Measurements from ENCODE around the gene ADGRA3. TPM values are rescaled to one million over a fixed set of nuclear protein-coding genes. Genes with fewer than 3 reads are reported as not detected.

ADGRA3 gene
- polyA plus RNA-seq, 4 donors = 10.8 to 52.3 (median 11.9) TPM

GRCh38 chr4:22420291-22420690 is 95.6 kb downstream of the ADGRA3 start:
- H3K27ac ChIP-seq (ENCODE audit: low read depth in 1 of 3, low read length in 2 of 3) = no peak overlapping the region
- 90 to 100% (median 97%) methylated on average over 1 of the region's 1 CpG for WGBS, 3 donors

GRCh38 chr4:22417408-22417807 is 98.5 kb downstream of the ADGRA3 start:
- Histone ChIP-seq H3K9me3 (ENCODE audit: control insufficient read depth in 2 of 2, insufficient read depth in 1 of 2, low read depth in 1 of 2, low read length in 1 of 2) (no peaks in the 10 kb centered on the region), H3K4me3 (ENCODE audit: low read depth in 1 of 3, low read length in 3 of 3) (no peak overlapping the region), H3K27ac (ENCODE audit: low read depth in 1 of 3, low read length in 2 of 3) (no peak overlapping the region), H3K4me1 (ENCODE audit: control insufficient read depth in 3 of 3, insufficient read depth in 2 of 3, low read depth in 1 of 3, low read length in 2 of 3) (no peaks in the 10 kb centered on the region), H3K27me3 (ENCODE audit: control insufficient read depth in 3 of 3, insufficient read depth in 3 of 3, low read length in 3 of 3) (no peaks in the 10 kb centered on the region), H3K36me3 (ENCODE audit: control insufficient read depth in 3 of 3, insufficient read depth in 2 of 3, low read depth in 1 of 3, low read length in 3 of 3) (peaks cover 0 to 15% (median 0%) of the 10 kb centered on the region in 3 donors)
- DNase-seq = no peak
- WGBS, 3 donors = 59 to 76% (median 66%) methylated on average over 4 of the region's 4 CpGs
- no peak for FAIRE-seq

More at GRCh38 chr4:22420291-22420690, 95.6 kb downstream of the ADGRA3 start:
- no peaks in the 10 kb centered on the region for H3K4me1 ChIP-seq (ENCODE audit: control insufficient read depth in 3 of 3, insufficient read depth in 2 of 3, low read depth in 1 of 3, low read length in 2 of 3)
- FAIRE-seq = no peak
- no peaks in the 10 kb centered on the region for H3K27me3 ChIP-seq (ENCODE audit: control insufficient read depth in 3 of 3, insufficient read depth in 3 of 3, low read length in 3 of 3)
- DNase-seq = no peak
- H3K36me3 ChIP-seq (ENCODE audit: control insufficient read depth in 3 of 3, insufficient read depth in 2 of 3, low read depth in 1 of 3, low read length in 3 of 3) = peaks cover 0 to 19% (median 3%) of the 10 kb centered on the region in 3 donors
- no peaks in the 10 kb centered on the region for H3K9me3 ChIP-seq (ENCODE audit: control insufficient read depth in 2 of 2, insufficient read depth in 1 of 2, low read depth in 1 of 2, low read length in 1 of 2)
- no peak overlapping the region for H3K4me3 ChIP-seq (ENCODE audit: low read depth in 1 of 3, low read length in 3 of 3)

- H3K4me1 ChIP-seq (ENCODE audit: control insufficient read depth in 3 of 3, insufficient read depth in 2 of 3, low read depth in 1 of 3, low read length in 2 of 3) = no peaks in the 10 kb centered on the region
- DNase-seq = no peak
- no peaks in the 10 kb centered on the region for H3K9me3 ChIP-seq (ENCODE audit: control insufficient read depth in 2 of 2, insufficient read depth in 1 of 2, low read depth in 1 of 2, low read length in 1 of 2)
- no peak overlapping the region for H3K27ac ChIP-seq (ENCODE audit: low read depth in 1 of 3, low read length in 2 of 3)
- 39 to 57% (median 55%) methylated on average over 3 of the region's 3 CpGs for WGBS, 3 donors
- peaks cover 0 to 13% (median 0%) of the 10 kb centered on the region in 3 donors for H3K36me3 ChIP-seq (ENCODE audit: control insufficient read depth in 3 of 3, insufficient read depth in 2 of 3, low read depth in 1 of 3, low read length in 3 of 3)
- H3K4me3 ChIP-seq (ENCODE audit: low read depth in 1 of 3, low read length in 3 of 3) = no peak overlapping the region
- no peak for FAIRE-seq
- no peaks in the 10 kb centered on the region for H3K27me3 ChIP-seq (ENCODE audit: control insufficient read depth in 3 of 3, insufficient read depth in 3 of 3, low read length in 3 of 3)
These were observed 99.5 kb downstream of the ADGRA3 start for GRCh38 chr4:22416403-22416802.

GRCh38 chr4:22414833-22415232 is 101.0 kb downstream of the ADGRA3 start:
- FAIRE-seq = no peak

DNA sequence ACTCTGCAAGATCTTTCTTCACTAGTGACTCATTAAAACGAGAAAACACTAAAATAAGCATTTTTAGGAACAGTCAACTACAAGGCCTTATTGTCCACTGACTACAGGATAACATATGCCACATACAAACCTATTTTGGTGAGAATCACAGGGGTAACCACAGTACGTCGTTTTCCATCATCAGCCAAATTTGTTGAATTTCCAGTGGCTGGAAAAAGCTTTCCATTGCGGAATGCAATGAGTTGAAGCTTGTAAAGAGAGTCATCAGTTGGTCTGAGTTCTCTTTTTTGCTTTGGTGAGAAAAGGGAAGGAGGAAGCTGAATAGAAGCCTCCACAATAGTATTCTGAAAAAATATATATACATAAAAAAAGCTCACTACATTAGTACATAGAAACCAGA is 102.4 kb downstream of the ADGRA3 start:
- FAIRE-seq = no peak
- Histone ChIP-seq H3K36me3 (ENCODE audit: control insufficient read depth in 3 of 3, insufficient read depth in 2 of 3, low read depth in 1 of 3, low read length in 3 of 3) (peaks cover 0 to 6% (median 0%) of the 10 kb centered on the region in 3 donors), H3K9me3 (ENCODE audit: control insufficient read depth in 2 of 2, insufficient read depth in 1 of 2, low read depth in 1 of 2, low read length in 1 of 2) (no peaks in the 10 kb centered on the region), H3K4me3 (ENCODE audit: low read depth in 1 of 3, low read length in 3 of 3) (no peak overlapping the region), H3K27ac (ENCODE audit: low read depth in 1 of 3, low read length in 2 of 3) (no peak overlapping the region), H3K27me3 (ENCODE audit: control insufficient read depth in 3 of 3, insufficient read depth in 3 of 3, low read length in 3 of 3) (no peaks in the 10 kb centered on the region), H3K4me1 (ENCODE audit: control insufficient read depth in 3 of 3, insufficient read depth in 2 of 3, low read depth in 1 of 3, low read length in 2 of 3) (no peaks in the 10 kb centered on the region)
- no peak for DNase-seq
- WGBS, 3 donors = 77 to 85% (median 84%) methylated on average over 4 of the region's 4 CpGs

More at GRCh38 chr4:22414833-22415232, 101.0 kb downstream of the ADGRA3 start:
- Histone ChIP-seq H3K36me3 (ENCODE audit: control insufficient read depth in 3 of 3, insufficient read depth in 2 of 3, low read depth in 1 of 3, low read length in 3 of 3) (peaks cover 0 to 11% (median 0%) of the 10 kb centered on the region in 3 donors), H3K4me3 (ENCODE audit: low read depth in 1 of 3, low read length in 3 of 3) (no peak overlapping the region), H3K4me1 (ENCODE audit: control insufficient read depth in 3 of 3, insufficient read depth in 2 of 3, low read depth in 1 of 3, low read length in 2 of 3) (no peaks in the 10 kb centered on the region), H3K27ac (ENCODE audit: low read depth in 1 of 3, low read length in 2 of 3) (no peak overlapping the region), H3K9me3 (ENCODE audit: control insufficient read depth in 2 of 2, insufficient read depth in 1 of 2, low read depth in 1 of 2, low read length in 1 of 2) (no peaks in the 10 kb centered on the region), H3K27me3 (ENCODE audit: control insufficient read depth in 3 of 3, insufficient read depth in 3 of 3, low read length in 3 of 3) (no peaks in the 10 kb centered on the region)
- 63 to 69% (median 65%) methylated on average over 2 of the region's 2 CpGs for WGBS, 3 donors
- no peak for DNase-seq

- no peaks in the 10 kb centered on the region for H3K4me1 ChIP-seq (ENCODE audit: control insufficient read depth in 3 of 3, insufficient read depth in 2 of 3, low read depth in 1 of 3, low read length in 2 of 3)
- 81 to 90% (median 84%) methylated on average over 3 of the region's 3 CpGs for WGBS, 3 donors
- FAIRE-seq = no peak
- no peak overlapping the region for H3K27ac ChIP-seq (ENCODE audit: low read depth in 1 of 3, low read length in 2 of 3)
- no peaks in the 10 kb centered on the region for H3K27me3 ChIP-seq (ENCODE audit: control insufficient read depth in 3 of 3, insufficient read depth in 3 of 3, low read length in 3 of 3)
- H3K4me3 ChIP-seq (ENCODE audit: low read depth in 1 of 3, low read length in 3 of 3) = no peak overlapping the region
- peaks cover 0 to 6% (median 0%) of the 10 kb centered on the region in 3 donors for H3K36me3 ChIP-seq (ENCODE audit: control insufficient read depth in 3 of 3, insufficient read depth in 2 of 3, low read depth in 1 of 3, low read length in 3 of 3)
- no peak for DNase-seq
- H3K9me3 ChIP-seq (ENCODE audit: control insufficient read depth in 2 of 2, insufficient read depth in 1 of 2, low read depth in 1 of 2, low read length in 1 of 2) = no peaks in the 10 kb centered on the region
These were observed 103.9 kb downstream of the ADGRA3 start for GRCh38 chr4:22412013-22412412.

DNA sequence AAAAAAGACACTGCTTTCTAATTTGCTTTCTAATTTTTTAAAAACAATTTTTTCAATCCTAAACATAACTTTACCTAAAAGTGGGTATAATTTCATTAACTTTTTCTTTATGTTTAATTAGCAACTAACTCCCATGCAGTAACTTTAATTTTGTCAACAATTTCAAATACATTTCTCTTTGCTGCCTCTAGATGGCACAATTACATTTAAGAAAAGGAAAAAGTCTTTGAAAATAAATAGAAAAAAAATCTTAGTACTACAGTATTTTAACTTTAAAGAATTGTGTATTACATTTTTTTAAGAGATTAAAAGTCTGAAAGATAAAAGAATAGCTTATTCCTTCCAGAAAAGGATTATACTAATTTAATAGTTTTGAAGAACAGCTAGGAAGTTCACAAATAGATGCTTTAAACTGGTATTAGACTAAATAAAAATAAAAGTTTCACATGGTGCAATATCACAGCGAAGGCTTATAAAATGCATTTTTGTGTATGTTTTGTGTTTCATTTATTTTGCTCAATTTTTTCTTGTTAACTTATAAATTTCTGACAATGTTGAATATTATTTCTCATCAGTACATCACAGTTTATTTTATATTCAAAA is 105.1 kb downstream of the ADGRA3 start:
- no peaks in the 10 kb centered on the region for H3K4me1 ChIP-seq (ENCODE audit: control insufficient read depth in 3 of 3, insufficient read depth in 2 of 3, low read depth in 1 of 3, low read length in 2 of 3)
- H3K27ac ChIP-seq (ENCODE audit: low read depth in 1 of 3, low read length in 2 of 3) = no peak overlapping the region
- H3K36me3 ChIP-seq (ENCODE audit: control insufficient read depth in 3 of 3, insufficient read depth in 2 of 3, low read depth in 1 of 3, low read length in 3 of 3) = peaks cover 0 to 6% (median 2%) of the 10 kb centered on the region in 3 donors
- no peak overlapping the region for H3K4me3 ChIP-seq (ENCODE audit: low read depth in 1 of 3, low read length in 3 of 3)
- peak; percentile 9 to 29 for DNase-seq
- 64 to 88% (median 83%) methylated on average over 1 of the region's 1 CpG for WGBS, 3 donors
- H3K27me3 ChIP-seq (ENCODE audit: control insufficient read depth in 3 of 3, insufficient read depth in 3 of 3, low read length in 3 of 3) = no peaks in the 10 kb centered on the region
- no peaks in the 10 kb centered on the region for H3K9me3 ChIP-seq (ENCODE audit: control insufficient read depth in 2 of 2, insufficient read depth in 1 of 2, low read depth in 1 of 2, low read length in 1 of 2)
- FAIRE-seq = peak; percentile 98

DNA sequence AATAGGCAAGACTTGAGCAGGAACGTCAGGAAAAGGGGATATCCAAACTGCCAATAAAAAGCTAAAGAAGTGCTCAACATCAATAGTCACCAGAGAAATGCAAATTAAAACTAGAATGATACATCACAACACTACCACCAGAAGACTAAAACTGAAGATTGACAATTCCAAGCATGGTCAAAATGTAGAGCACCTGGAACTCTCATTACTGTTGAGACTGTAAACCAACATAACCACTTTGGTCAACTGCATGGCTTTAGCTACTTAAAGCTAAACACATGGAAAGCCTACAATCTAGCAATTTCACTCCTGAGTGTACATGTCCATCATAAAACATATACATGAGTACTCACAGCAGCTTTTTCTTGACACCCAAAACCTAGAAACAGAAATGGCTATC is 107.4 kb downstream of the ADGRA3 start:
- no peaks in the 10 kb centered on the region for H3K4me1 ChIP-seq (ENCODE audit: control insufficient read depth in 3 of 3, insufficient read depth in 2 of 3, low read depth in 1 of 3, low read length in 2 of 3)
- peaks cover 0 to 13% (median 2%) of the 10 kb centered on the region in 3 donors for H3K36me3 ChIP-seq (ENCODE audit: control insufficient read depth in 3 of 3, insufficient read depth in 2 of 3, low read depth in 1 of 3, low read length in 3 of 3)
- no peaks in the 10 kb centered on the region for H3K9me3 ChIP-seq (ENCODE audit: control insufficient read depth in 2 of 2, insufficient read depth in 1 of 2, low read depth in 1 of 2, low read length in 1 of 2)
- H3K27me3 ChIP-seq (ENCODE audit: control insufficient read depth in 3 of 3, insufficient read depth in 3 of 3, low read length in 3 of 3) = no peaks in the 10 kb centered on the region
- FAIRE-seq = no peak
- no peak overlapping the region for H3K4me3 ChIP-seq (ENCODE audit: low read depth in 1 of 3, low read length in 3 of 3)
- WGBS, 3 donors = 78 to 92% (median 91%) methylated on average over 1 of the region's 1 CpG
- H3K27ac ChIP-seq (ENCODE audit: low read depth in 1 of 3, low read length in 2 of 3) = no peak overlapping the region
- no peak for DNase-seq

- H3K4me1 ChIP-seq (ENCODE audit: control insufficient read depth in 3 of 3, insufficient read depth in 2 of 3, low read depth in 1 of 3, low read length in 2 of 3) = no peaks in the 10 kb centered on the region
- peaks cover 0 to 13% (median 2%) of the 10 kb centered on the region in 3 donors for H3K36me3 ChIP-seq (ENCODE audit: control insufficient read depth in 3 of 3, insufficient read depth in 2 of 3, low read depth in 1 of 3, low read length in 3 of 3)
- no peak overlapping the region for H3K4me3 ChIP-seq (ENCODE audit: low read depth in 1 of 3, low read length in 3 of 3)
- no peaks in the 10 kb centered on the region for H3K9me3 ChIP-seq (ENCODE audit: control insufficient read depth in 2 of 2, insufficient read depth in 1 of 2, low read depth in 1 of 2, low read length in 1 of 2)
- no peak overlapping the region for H3K27ac ChIP-seq (ENCODE audit: low read depth in 1 of 3, low read length in 2 of 3)
- FAIRE-seq = no peak
- DNase-seq = no peak
- H3K27me3 ChIP-seq (ENCODE audit: control insufficient read depth in 3 of 3, insufficient read depth in 3 of 3, low read length in 3 of 3) = no peaks in the 10 kb centered on the region
These were observed 108.5 kb downstream of the ADGRA3 start for GRCh38 chr4:22407361-22407760.

Data from small intestine (tissue), 7 donors.